Esophagus squamous epithelium (tissue), 4 donors: ENCODE results near the gene CCSER1.

ENCODE experiments used
- CTCF ChIP-seq, 6 experiments: fragments of 450-650 bp in 4 of 6; fragments of 200-600 bp in 2 of 6; sonication (generic) in 2 of 6; IDR thresholded peaks; one replicate each; pipeline ENCODE4 v1.5.1; 2016 to 2019; ENCODE audit warnings: antibody characterized with exemption in 6 of 6, mild to moderate bottlenecking in 4 of 6, moderate library complexity in 4 of 6
- POLR2A ChIP-seq, 4 donors: fragments of 450-650 bp; IDR thresholded peaks; one replicate each; pipeline ENCODE4 v1.6.1; 2017; ENCODE audit warnings: antibody characterized with exemption in 4 of 4, mild to moderate bottlenecking in 4 of 4, moderate library complexity in 3 of 4

GRCh38 chr4:90498175-90498574 lies 371.0 kb downstream of the CCSER1 start:
- TF ChIP-seq CTCF (IDR thresholded peaks at IDR 0.05) (no peak), POLR2A (IDR thresholded peaks at IDR 0.05) (no peak)
